ENCODE results near the gene JCHAIN.

GRCh38 chr4:70709611-70710205 lies 43.4 kb upstream of the JCHAIN start:
- no peak for TF ChIP-seq CTCF (IDR thresholded peaks at IDR 0.05)
- TF ChIP-seq EZH2 (IDR thresholded peaks at IDR 0.05), result no peak

Data from neural progenitor cell (in vitro differentiated cells).